ENCODE measurements around the gene STAC3. TPM values are rescaled to one million over a fixed set of nuclear protein-coding genes. Genes with fewer than 3 reads are reported as not detected.

The STAC3 gene
- total RNA-seq, 2 donors from 2014 or later: 4.8 to 20.9 TPM

DNA sequence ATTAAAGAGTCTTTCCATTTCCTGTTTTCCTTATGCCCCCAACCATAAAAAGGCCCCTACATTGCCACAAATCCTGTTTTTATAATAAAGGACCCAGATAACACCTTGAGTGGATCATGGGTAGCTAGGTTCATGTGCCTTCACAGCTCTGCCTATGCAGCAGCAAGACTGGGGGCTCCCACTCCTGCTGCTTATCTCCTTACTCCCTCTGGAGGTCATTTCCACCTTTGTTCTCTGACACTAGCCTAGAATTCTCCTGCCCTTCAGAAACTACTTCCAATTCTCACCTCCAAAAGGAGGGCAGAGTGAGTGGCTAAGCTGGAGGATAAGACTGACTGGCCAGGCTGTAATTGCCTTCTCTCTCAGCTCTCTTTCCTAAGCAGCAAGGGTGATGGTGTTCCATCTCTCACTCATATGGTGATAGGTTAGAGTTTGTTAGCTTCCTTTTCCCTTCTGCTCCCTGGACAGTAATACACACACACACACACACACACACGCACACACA, 20.0 kb upstream of the STAC3 start:
- DNase-seq (ENCODE audit: low spot score): no peak
- Histone ChIP-seq H3K4me3 (no peak overlapping the region), H3K4me1 (replicated peaks) (no peaks in the 10 kb centered on the region), H3K27ac (no peak overlapping the region), H3K27me3 (replicated peaks; ENCODE audit: insufficient read depth) (no peaks in the 10 kb centered on the region), H3K9me3 (no peaks in the 10 kb centered on the region), H3K36me3 (peaks cover 3 to 8% of the 10 kb centered on the region in 2 donors)
- 100% methylated on average over 1 of the region's 1 CpG for WGBS
- intact Hi-C loops (cut with DNase I): no loop called here
- TF ChIP-seq, protein P1, sequence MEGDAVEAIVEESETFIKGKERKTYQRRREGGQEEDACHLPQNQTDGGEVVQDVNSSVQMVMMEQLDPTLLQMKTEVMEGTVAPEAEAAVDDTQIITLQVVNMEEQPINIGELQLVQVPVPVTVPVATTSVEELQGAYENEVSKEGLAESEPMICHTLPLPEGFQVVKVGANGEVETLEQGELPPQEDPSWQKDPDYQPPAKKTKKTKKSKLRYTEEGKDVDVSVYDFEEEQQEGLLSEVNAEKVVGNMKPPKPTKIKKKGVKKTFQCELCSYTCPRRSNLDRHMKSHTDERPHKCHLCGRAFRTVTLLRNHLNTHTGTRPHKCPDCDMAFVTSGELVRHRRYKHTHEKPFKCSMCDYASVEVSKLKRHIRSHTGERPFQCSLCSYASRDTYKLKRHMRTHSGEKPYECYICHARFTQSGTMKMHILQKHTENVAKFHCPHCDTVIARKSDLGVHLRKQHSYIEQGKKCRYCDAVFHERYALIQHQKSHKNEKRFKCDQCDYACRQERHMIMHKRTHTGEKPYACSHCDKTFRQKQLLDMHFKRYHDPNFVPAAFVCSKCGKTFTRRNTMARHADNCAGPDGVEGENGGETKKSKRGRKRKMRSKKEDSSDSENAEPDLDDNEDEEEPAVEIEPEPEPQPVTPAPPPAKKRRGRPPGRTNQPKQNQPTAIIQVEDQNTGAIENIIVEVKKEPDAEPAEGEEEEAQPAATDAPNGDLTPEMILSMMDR (IDR thresholded peaks at IDR 0.05): no peak
- TF ChIP-seq POLR2A (IDR thresholded peaks at IDR 0.05) (no peak), POLR2AphosphoS5 (IDR thresholded peaks at IDR 0.05) (no peak)

DNA sequence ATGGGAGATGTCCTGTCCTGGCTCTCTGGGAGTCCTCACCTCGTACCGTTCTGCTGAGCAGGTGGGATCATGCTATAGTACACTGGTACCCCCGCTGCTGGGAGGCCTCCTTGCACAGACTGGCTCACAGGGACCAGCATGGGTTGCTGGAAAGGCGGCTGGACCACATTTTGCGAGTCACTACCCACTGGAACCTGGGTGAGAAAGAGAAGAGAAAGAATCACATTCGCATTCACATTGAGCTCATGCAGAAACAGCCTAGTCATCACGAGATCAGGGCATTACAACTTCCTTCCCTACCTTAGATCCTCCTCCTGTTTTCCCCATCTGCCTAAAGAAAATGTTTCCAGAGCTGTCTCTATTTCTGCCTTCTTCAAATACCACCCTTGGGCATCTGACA, 17.3 kb upstream of the STAC3 start:
- TF ChIP-seq, protein P1 (IDR thresholded peaks at IDR 0.05): no peak
- TF ChIP-seq POLR2AphosphoS5 (IDR thresholded peaks at IDR 0.05) (no peak), POLR2A (IDR thresholded peaks at IDR 0.05) (no peak)
- peaks cover 3 to 8% of the 10 kb centered on the region in 2 donors for H3K36me3 ChIP-seq
- intact Hi-C loops (cut with DNase I): no loop called here

DNA sequence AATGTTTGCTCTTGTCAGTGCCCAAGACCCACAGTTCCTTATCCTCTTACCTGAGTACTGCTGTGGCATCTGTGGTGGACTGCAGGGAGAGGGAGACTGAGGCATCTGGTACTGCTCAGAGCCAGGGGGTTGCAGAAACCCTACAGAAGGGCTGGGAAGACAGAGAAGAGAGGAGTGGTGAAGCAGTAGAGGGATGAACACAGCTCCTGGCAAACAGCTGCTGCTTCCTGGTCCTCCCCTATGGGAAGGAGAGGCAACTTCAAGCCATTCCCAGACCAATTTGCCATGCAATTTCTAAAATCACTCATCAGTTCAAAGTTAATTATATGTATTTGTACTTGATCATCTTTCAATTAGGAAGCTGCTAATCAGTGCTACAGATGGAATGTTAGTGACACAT, 15.7 kb upstream of the STAC3 start:
- Histone ChIP-seq H3K27ac (no peak overlapping the region), H3K27me3 (replicated peaks; ENCODE audit: insufficient read depth) (no peaks in the 10 kb centered on the region), H3K4me3 (no peak overlapping the region), H3K36me3 (peaks cover 3 to 8% of the 10 kb centered on the region in 2 donors), H3K4me1 (replicated peaks) (no peaks in the 10 kb centered on the region), H3K9me3 (no peaks in the 10 kb centered on the region)
- TF ChIP-seq POLR2AphosphoS5 (IDR thresholded peaks at IDR 0.05): no peak
- no peak for TF ChIP-seq POLR2A (IDR thresholded peaks at IDR 0.05)
- TF ChIP-seq, protein P1 (IDR thresholded peaks at IDR 0.05): no peak
- intact Hi-C loops (cut with DNase I): no loop called here
- no peak for DNase-seq (ENCODE audit: low spot score)

More for the DNA sequence above, 17.3 kb upstream of the STAC3 start:
- no peak overlapping the region for H3K4me3 ChIP-seq
- DNase-seq (ENCODE audit: low spot score): no peak
- no peaks in the 10 kb centered on the region for H3K4me1 ChIP-seq (replicated peaks)
- H3K9me3 ChIP-seq: no peaks in the 10 kb centered on the region
- WGBS: 84% methylated on average over 7 of the region's 7 CpGs
- no peak overlapping the region for H3K27ac ChIP-seq
- H3K27me3 ChIP-seq (replicated peaks; ENCODE audit: insufficient read depth): no peaks in the 10 kb centered on the region

DNA sequence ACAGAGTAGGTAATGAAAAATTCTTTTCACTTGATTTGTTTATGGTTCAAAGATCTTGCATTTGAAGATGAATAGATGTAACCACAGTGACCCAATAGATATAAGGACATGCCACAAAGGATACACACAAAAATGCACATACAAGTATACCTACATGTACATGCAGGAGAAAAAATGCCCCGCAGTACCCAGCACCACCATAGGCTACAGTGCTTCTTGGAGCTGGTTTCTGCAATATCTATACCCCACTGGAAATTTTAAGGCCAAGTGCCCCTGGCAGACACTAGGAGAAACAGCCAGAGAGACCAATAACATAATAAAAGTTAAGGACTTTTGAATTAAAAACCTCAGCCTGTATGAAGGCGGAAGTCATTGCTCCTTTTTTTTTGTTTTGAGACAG, 12.1 kb upstream of the STAC3 start:
- Histone ChIP-seq H3K4me3 (no peak overlapping the region), H3K27me3 (replicated peaks; ENCODE audit: insufficient read depth) (no peaks in the 10 kb centered on the region), H3K27ac (no peak overlapping the region), H3K36me3 (peaks cover 3 to 10% of the 10 kb centered on the region in 2 donors), H3K9me3 (no peaks in the 10 kb centered on the region), H3K4me1 (replicated peaks) (no peaks in the 10 kb centered on the region)
- intact Hi-C loops (cut with DNase I): loop anchor here (5.0 kb wide), 1 partner anchor 189 kb away; no protein-coding TSS in a partner anchor
- no peak for TF ChIP-seq POLR2AphosphoS5 (IDR thresholded peaks at IDR 0.05)
- no peak for TF ChIP-seq POLR2A (IDR thresholded peaks at IDR 0.05)
- TF ChIP-seq, protein P1 (IDR thresholded peaks at IDR 0.05): no peak
- DNase-seq (ENCODE audit: low spot score): no peak
- WGBS: 96% methylated on average over 2 of the region's 2 CpGs

DNA sequence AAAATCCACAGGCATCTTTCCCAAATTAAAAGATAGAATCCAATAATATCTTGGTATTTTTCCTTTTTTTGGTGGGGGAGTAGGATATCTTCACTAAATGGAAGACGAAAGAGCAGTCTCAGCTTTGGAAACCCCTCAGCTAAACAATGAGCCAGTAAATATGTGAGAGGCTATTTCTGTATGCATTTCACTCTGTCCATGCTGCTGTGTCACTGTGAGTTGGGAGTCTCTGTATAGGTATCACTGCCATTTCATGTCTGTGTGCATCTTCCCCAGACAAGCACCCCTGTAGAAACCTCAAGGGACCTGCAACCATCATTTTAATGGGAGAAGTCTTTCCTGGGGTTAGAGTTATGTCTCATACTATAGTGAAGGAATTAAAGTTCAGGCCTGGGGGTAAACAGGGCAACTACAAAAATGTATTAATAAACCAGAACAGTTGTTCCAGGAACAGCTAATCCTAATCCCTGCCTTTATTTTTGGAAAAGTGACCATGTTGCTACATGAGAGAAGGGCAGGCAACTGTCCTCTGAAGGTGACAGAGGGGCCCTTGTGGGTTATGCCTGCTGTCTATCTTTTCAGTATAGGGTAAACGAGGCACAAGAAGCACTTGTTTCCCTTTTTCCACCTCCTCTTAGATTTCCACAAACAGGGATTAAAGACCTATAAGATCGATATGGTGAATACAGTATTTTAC, 11.3 kb upstream of the STAC3 start:
- intact Hi-C loops (cut with DNase I): loop anchor here (5.0 kb wide), 1 partner anchor 190 kb away; no protein-coding TSS in a partner anchor
- WGBS: 92% methylated on average over 3 of the region's 3 CpGs
- no peak for DNase-seq (ENCODE audit: low spot score)
- Histone ChIP-seq H3K36me3 (peaks cover 3 to 17% of the 10 kb centered on the region in 2 donors), H3K27me3 (replicated peaks; ENCODE audit: insufficient read depth) (no peaks in the 10 kb centered on the region), H3K4me1 (replicated peaks) (no peaks in the 10 kb centered on the region), H3K9me3 (no peaks in the 10 kb centered on the region), H3K4me3 (no peak overlapping the region), H3K27ac (no peak overlapping the region)
- TF ChIP-seq POLR2A (IDR thresholded peaks at IDR 0.05): no peak
- TF ChIP-seq, protein P1 (IDR thresholded peaks at IDR 0.05): no peak
- no peak for TF ChIP-seq POLR2AphosphoS5 (IDR thresholded peaks at IDR 0.05)

Data from prostate gland (tissue), 2 donors.